SIG-M5 (cell line): Measurements from ENCODE around the gene DAGLA.
A peak's percentile ranks its signal among the peaks of the same experiment; 100 is the strongest.

Experiments
- DNase-seq: peaks from one replicate; lab custom pipeline; 2025; lab: John Stamatoyannopoulos, UW

DAGLA gene

DNA sequence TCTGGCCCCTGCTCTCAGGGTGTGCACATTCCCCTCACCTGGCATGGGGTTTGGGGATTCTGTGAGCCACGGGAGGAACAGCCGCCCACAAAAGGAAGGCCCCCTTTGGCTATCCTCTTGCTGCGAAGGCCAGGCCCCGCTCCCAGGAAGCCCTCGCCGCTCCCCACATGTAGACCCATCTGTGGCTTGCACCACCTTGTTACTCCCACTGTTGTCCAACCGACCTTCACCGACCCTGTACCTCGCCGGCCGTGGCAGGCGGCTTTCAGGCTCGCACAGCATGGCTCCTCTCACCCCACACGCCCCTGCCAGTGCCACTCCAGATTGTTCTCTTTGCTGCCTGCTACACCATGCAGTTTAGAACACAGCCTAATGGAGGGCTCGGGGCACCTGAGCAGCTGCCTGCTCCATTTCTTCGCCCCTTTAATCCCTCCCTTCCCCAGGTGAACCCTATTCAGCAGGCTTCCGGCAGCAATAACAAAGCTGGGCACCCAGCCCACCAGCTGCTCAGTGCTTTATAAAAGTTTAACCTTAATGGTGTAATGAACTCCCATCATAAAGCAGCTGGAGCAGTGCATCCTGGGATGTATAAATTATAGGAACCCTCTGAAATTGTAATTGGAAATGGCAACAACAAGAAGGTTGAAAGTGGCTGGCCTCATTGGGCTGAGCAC is 10.7 kb downstream of the DAGLA start:
- DNase-seq: no peak

DNA sequence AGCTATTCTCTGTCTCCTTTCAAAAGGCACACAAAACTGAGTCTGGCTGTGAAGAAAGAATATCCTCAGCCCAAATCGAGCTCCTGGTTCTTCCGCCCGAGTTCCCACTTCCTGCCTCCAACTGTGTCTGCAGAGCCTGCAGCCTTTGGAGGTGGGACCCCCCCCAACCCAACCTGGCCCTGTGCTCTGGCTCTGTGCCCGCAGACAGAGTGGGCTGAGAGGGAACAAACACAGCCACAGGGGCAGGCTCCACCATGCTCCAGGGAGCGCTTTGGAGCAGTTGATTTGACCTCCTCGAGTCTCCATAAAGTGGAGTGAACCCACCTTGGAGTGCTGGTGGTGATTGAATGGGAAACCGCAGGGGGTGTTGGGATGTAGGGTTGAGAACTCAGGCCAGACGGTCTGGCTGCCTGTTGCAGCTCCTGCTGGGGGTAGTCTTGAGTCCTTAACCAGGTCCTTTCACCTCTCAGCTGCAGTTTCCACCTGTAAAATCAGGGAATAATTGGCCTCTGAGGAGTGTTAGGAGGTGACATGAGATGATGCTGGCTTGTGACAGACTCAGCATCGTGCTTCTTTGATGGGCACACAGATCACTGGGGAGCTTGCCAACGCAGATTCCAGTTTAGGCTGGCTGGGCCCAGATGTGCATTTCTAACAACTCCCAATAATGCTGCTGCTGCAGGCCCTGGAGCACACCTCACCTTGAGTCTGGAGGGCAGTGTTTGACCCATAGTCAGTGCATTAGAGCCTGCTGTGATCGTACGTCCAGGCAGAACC is 11.4 kb downstream of the DAGLA start:
- no peak for DNase-seq

- no peak for DNase-seq
These were observed 13.9 kb downstream of the DAGLA start for GRCh38 chr11:61693922-61694601.

- DNase-seq: no peak
These were observed 14.4 kb downstream of the DAGLA start for GRCh38 chr11:61694602-61694939.

GRCh38 chr11:61694946-61695706 is 14.9 kb downstream of the DAGLA start:
- no peak for DNase-seq

DNA sequence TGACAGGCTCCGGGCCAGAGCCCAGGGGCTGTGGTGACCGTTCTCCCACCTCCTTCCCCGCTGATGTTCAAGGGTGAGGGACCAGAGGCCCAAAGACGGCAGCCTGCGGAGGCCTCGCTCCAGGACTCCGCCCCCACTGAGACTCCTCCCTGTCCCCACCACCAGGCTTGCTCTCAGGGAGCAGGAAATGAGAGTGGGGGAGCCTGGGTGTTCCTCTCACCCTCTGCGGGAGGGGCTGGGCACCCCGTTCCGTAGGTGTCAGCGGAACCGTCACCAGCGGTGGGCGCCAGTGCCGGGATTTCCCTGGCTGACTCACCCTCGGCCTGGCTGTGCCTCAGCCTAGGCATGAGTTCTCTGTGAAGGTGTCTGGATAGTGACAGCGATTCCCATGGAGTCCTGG is 15.7 kb downstream of the DAGLA start:
- no peak for DNase-seq

- DNase-seq: no peak
These were observed 16.4 kb downstream of the DAGLA start for GRCh38 chr11:61696602-61697001.

DNA sequence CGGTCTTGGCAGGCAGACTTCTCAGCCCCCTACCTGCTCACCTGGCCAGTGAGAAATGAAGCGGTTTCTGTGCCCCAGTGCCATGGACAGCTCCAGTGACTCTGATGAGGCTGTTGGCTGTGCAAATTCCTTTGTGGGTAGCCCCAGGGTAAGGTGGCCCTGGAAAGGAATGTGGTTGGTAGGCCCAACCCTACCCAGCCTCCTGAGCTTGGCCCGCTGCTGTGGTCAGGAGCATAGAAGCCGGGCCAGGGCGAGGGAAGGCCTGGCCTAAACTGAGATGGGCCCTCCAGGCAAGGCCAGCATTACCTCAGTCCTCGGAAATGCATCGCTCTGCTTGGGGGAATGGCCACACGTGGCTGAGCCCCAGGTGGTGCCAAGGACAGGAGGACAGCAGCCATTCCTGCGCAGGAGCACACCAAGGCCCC is 16.9 kb downstream of the DAGLA start:
- no peak for DNase-seq

DNA sequence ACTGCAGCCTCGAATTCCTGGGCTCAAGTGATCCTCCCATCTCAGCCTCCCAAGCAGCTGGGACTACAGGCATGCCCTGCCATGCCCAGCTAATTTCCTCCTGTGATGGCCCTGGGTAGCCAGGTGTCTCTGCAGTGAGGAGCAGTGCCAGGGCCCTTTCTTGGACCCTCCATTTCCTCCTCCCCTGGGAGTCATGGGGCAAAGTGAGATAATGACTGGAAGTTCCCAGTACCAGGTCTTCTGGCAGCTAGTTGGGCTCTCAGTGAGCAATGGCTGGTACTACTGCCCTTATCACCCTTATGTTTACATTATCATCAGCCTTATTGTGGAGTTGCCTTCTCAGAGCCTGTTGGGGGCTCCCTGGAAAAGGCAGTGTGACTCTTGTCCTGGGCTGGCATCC is 17.6 kb downstream of the DAGLA start:
- DNase-seq: no peak

- no peak for DNase-seq
These were observed 18.2 kb downstream of the DAGLA start for GRCh38 chr11:61698173-61698948.

GRCh38 chr11:61699737-61700160 is 19.6 kb downstream of the DAGLA start:
- DNase-seq: no peak

DNA sequence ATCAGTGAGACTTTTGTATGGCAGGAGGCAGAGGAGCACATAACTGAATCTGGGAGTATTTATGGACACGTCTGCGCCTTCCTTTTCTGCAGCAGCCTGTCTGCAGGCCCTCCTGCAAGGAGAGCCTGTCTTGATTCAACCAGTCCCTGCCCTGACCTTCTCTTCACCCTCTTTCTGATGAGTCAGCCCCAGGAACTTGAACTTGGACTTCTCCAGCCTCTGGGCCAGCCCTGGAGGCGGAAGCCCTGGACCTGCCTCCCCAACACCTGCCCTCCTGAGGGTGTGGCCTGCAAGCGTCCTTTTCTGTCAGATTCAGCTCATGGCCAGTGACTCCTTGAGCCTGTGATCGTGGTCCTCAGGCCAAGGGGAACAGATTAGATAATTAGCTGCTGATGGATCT is 20.0 kb downstream of the DAGLA start:
- DNase-seq: no peak

- no peak for DNase-seq
These were observed 20.5 kb downstream of the DAGLA start for GRCh38 chr11:61700720-61701119.

- peak; percentile 55 for DNase-seq
These were observed 21.2 kb downstream of the DAGLA start for GRCh38 chr11:61701242-61701886.

DNA sequence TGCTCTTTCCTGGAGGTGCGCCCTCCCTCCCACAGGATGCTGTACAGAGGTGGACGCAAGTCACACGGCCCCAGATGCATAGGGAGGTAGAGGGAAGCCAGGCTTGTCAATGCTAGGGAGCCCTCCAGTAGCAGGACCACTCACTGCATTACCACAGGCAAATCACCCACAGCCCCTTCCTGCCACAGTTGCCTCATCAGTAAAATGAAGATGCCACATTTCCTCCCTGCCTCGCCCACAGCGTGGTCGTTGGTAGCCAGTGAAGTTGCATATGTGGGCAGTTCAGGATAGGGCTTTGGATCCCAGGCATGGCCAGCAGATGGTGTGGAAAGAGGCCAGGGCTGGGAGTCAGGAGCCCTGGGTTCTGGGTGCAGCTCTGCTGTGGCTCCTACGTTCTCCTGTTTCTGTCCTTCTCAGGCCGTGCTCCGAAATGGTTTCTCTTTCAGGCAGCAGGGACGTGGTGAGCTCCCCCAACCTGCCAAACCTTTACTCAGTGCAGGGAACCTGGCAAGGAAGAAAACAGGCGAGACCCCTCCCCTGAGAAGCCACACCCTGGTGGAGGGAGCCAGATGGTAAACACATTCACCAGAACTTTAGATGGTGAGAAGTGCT is 22.6 kb downstream of the DAGLA start:
- no peak for DNase-seq

GRCh38 chr11:61704838-61705237 is 24.6 kb downstream of the DAGLA start:
- DNase-seq: no peak

DNA sequence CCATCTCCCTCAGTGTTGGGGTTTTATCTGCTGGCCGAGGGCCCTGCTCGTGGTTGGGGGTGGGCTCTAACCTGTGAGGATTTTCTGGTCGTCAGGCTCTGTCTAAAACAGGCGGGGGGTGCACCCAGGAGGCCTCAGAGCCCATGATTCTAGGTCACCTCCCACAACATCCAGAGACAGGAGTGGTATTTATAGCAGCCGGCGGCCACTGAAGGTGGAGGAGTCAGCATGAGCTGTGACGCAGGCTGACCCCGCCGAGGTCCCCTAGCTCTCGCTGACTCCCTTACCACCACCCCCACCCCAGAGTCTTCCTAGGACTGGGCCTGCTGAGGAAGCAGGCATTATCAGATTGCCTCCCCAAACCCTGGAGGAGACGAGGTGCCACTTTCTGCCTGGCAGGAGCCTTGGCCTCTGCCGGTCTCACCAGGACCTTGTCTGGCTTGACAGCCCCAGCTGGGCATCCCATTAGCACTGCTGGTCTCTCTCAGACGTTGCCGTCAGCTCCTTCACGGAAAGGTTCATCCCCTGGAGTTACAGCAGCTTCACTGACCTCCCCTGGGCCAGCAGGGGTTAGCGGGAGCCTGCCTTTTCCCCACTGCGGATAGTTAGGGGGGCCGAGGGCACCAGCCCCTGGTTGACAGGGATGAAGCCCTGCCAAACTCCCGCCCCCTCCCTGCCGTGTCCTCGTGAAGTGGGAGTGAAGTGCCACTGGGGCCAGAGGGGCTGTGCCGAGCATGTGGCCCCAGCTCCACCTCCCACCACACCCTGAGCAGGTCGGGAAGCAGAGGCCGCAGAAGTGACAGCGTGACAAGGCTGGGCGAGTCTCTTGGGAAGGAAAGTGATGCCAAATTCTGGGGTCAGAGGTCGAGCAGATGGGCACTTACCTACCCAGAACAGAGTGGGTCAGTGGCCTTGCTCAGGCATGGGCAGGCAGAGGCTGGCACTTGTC is 26.5 kb downstream of the DAGLA start:
- no peak for DNase-seq

GRCh38 chr11:61707574-61707973 is 27.4 kb downstream of the DAGLA start:
- no peak for DNase-seq

DNA sequence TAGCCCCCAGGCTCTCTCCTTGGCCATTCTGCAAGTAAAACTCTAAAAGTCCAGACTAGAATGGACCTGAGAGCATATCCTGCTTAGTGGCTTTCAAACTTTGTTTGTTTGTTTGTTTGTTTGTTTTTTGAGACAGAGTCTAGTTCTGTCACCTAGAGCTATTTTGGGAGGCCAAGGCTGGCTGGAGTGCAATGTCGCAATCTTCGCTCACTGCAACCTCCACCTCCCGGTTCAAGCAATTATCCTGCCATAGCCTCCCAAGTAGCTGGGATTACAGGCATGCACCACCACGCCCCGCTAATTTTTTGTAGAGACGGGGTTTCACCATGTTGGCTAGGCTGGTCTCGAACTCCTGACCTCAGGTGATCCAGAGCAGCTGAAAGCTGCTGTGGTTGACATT is 28.9 kb downstream of the DAGLA start:
- no peak for DNase-seq

DNA sequence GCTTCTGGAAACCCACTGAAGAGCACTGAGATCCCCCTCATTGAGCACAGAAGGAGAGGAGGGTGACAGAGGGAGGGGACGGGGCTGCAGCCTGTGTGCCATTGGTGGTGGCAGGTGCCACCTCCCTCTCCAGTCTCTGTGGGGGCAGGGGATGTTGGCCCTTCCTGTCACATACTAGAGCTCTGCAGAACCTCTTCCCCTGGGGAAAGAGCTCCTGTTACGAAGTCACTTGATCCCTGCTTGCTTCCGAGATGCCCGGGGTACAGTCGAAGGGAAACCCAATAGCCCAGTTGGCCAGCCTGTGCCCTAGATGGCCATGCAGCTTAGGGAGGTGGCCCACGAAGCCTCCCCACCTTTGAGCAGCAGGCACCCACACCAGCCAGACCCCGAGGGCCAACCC is 29.4 kb downstream of the DAGLA start:
- DNase-seq: no peak
